ENCODE measurements around the gene ICOS. TPM values are rescaled to one million over a fixed set of nuclear protein-coding genes. Genes with fewer than 3 reads are reported as not detected.

ICOS gene
- total RNA-seq, 4 donors from 2014 or later: 0.75 to 3.2 (median 1.0) TPM; not detected in 1

- TF ChIP-seq CTCF (IDR thresholded peaks at IDR 0.05): no peak
- no peak for ATAC-seq (ENCODE audit: low FRiP score)
These were observed 51.4 kb downstream of the ICOS start for GRCh38 chr2:203987959-203988358.

GRCh38 chr2:203988500-203989260 is 52.1 kb downstream of the ICOS start:
- ATAC-seq (ENCODE audit: low FRiP score) (no peak), DNase-seq (ENCODE audit: low spot score) (no peak)
- no peak for TF ChIP-seq CTCF (IDR thresholded peaks at IDR 0.05)

More at GRCh38 chr2:203987959-203988358, 51.4 kb downstream of the ICOS start:
- no peak for DNase-seq (ENCODE audit: low spot score)

- no peak for TF ChIP-seq CTCF (IDR thresholded peaks at IDR 0.05)
- ATAC-seq (ENCODE audit: low FRiP score): no peak
- DNase-seq (ENCODE audit: low spot score): no peak
These were observed 53.0 kb downstream of the ICOS start for GRCh38 chr2:203989521-203989920.

GRCh38 chr2:203992509-203992908 is 55.9 kb downstream of the ICOS start:
- no peak for DNase-seq (ENCODE audit: low spot score)
- TF ChIP-seq CTCF (IDR thresholded peaks at IDR 0.05): no peak

GRCh38 chr2:203993011-203993410 is 56.4 kb downstream of the ICOS start:
- no peak for DNase-seq (ENCODE audit: low spot score)
- no peak for ATAC-seq (ENCODE audit: low FRiP score)
- no peak for TF ChIP-seq CTCF (IDR thresholded peaks at IDR 0.05)

More at GRCh38 chr2:203992509-203992908, 55.9 kb downstream of the ICOS start:
- ATAC-seq (ENCODE audit: low FRiP score): no peak

GRCh38 chr2:203993560-203993959 is 57.0 kb downstream of the ICOS start:
- no peak for ATAC-seq (ENCODE audit: low FRiP score)
- no peak for DNase-seq (ENCODE audit: low spot score)
- TF ChIP-seq CTCF (IDR thresholded peaks at IDR 0.05): no peak

- DNase-seq (ENCODE audit: low spot score): no peak
- no peak for TF ChIP-seq CTCF (IDR thresholded peaks at IDR 0.05)
- no peak for ATAC-seq (ENCODE audit: low FRiP score)
These were observed 58.2 kb downstream of the ICOS start for GRCh38 chr2:203994735-203995134.

All from omental fat pad (tissue), 4 donors.